HG02981 (cell line): ENCODE data around the gene ZNF616.
"Not testable (repeated sequence)": the region's sequence is repeated elsewhere in the genome, so short reads cannot be mapped to it uniquely, and the experiment has no call there.

Experiments
- ATAC-seq: cut with Tn5 transposase; IDR thresholded peaks from one replicate; pipeline ENCODE4 v1.9.1; 2021; ENCODE audit warnings: mild to moderate bottlenecking, moderate library complexity; ENCODE audit not compliant: unreplicated experiment

The ZNF616 gene

GRCh38 chr19:52110780-52111179 lies 29.0 kb downstream of the ZNF616 start:
- ATAC-seq: no peak

GRCh38 chr19:52102782-52103181 lies 37.0 kb downstream of the ZNF616 start:
- no peak for ATAC-seq

GRCh38 chr19:52101866-52102562 lies 37.7 kb downstream of the ZNF616 start:
- no peak for ATAC-seq

- ATAC-seq: no peak
Measured at GRCh38 chr19:52099497-52100138, 40.1 kb downstream of the ZNF616 start.

- not testable (repeated sequence) for ATAC-seq
Measured at GRCh38 chr19:52096416-52096815, 43.3 kb downstream of the ZNF616 start.

GRCh38 chr19:52095172-52096014 lies 44.3 kb downstream of the ZNF616 start, which contains the start of gene ZNF841:
TSS of gene ZNF841 (minus strand) at chr19:52095765. CDS start at chr19:52084801, 10,964 bp downstream.
- peak; percentile 93 for ATAC-seq

- no peak for ATAC-seq
Measured at GRCh38 chr19:52094526-52095130, 45.1 kb downstream of the ZNF616 start.

GRCh38 chr19:52086481-52086880 lies 53.3 kb downstream of the ZNF616 start:
- ATAC-seq: no peak

- ATAC-seq: no peak
Measured at GRCh38 chr19:52070496-52070895, 69.2 kb downstream of the ZNF616 start.

GRCh38 chr19:52069653-52070052 lies 70.1 kb downstream of the ZNF616 start:
- no peak for ATAC-seq

GRCh38 chr19:52066258-52066863 lies 73.4 kb downstream of the ZNF616 start:
- no peak for ATAC-seq

GRCh38 chr19:52065399-52065798 lies 74.3 kb downstream of the ZNF616 start:
- no peak for ATAC-seq
